ENCODE results near the gene HOXD1. TPM values are rescaled to one million over a fixed set of nuclear protein-coding genes. Genes with fewer than 3 reads are reported as not detected.

HOXD1 gene
- total and polyA plus RNA-seq, 2 donors (not counting 1 experiment from before 2014, with no cell fraction given): not detected

DNA sequence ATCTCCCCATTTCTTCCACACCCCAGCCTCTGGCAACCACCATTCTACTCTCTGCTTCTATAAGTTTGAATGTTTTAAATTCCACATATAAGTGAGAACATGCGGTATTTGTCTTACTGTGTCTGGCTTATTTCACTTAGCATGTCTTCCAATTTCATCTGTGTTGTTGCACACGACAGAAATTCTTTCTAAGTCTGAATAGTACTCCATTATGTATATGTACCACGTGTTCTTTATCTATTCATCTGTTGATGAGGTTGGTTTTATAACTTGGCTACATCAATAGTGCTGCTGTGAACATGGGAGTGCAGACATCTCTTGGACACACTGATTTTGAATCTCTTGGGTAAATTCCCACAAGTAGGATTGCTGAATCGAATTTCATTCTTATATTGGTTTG is 49.0 kb downstream of the HOXD1 start:
- H2AFZ ChIP-seq (ENCODE audit: low read length): no peak overlapping the region
- H3K36me3 ChIP-seq (ENCODE audit: control insufficient read depth, insufficient read depth, low read length): no peaks in the 10 kb centered on the region
- H3K4me2 ChIP-seq (ENCODE audit: extremely low read depth, insufficient read depth, low read length): no peak overlapping the region
- TF ChIP-seq EZH2 (IDR thresholded peaks at IDR 0.05; ENCODE audit: low read length, missing control alignments): no peak
- TF ChIP-seq CTCF (conservative IDR thresholded peaks at IDR 0.05 in 1 of 2, IDR thresholded peaks at IDR 0.05 in 1 of 2; ENCODE audit: low read depth in 1 of 2, low read length in 2 of 2): no peak
- no peaks in the 10 kb centered on the region for H3K9me3 ChIP-seq (ENCODE audit: control insufficient read depth, insufficient read depth, low read depth, low read length)
- H3K27ac ChIP-seq (ENCODE audit: insufficient read depth, low read length): no peak overlapping the region
- no peak overlapping the region for H3K4me3 ChIP-seq (replicated peaks in 1 of 4; ENCODE audit: control extremely low read depth in 1 of 4, insufficient read depth in 1 of 4, low read depth in 3 of 4, low read length in 4 of 4)
- no peak for DNase-seq (ENCODE audit: low read depth in 2 of 2)
- H3K27me3 ChIP-seq (ENCODE audit: control insufficient read depth, insufficient read depth, low read length): no peaks in the 10 kb centered on the region
- no peaks in the 10 kb centered on the region for H4K20me1 ChIP-seq (ENCODE audit: control insufficient read depth, extremely low read depth, insufficient read depth, low read length)
- H3K79me2 ChIP-seq (ENCODE audit: control insufficient read depth, insufficient read depth, low read length): no peaks in the 10 kb centered on the region
- no peak overlapping the region for H3K9ac ChIP-seq (ENCODE audit: insufficient read depth, low read length)
- no peaks in the 10 kb centered on the region for H3K4me1 ChIP-seq (ENCODE audit: control insufficient read depth, extremely low read depth, insufficient read depth, low read length)

DNA sequence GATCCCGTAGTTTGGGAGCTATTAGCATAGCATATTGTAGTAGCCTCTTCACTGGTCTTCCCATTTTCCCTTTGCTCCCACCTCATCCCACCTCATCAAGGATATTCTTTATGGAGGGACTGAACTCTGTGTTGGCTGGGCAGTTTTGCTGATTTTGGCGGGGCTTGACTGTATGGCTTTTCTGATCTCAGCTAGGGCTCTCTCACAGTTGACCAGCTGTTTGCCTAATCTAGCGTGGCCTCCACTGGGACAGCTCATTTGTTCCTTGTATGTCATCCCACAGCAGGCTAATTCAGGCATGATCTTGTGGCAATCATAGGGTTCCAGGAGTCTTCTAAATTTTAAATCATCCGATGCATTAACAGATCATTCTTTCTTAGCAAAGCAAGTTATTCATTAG is 50.6 kb downstream of the HOXD1 start:
- Histone ChIP-seq H3K36me3 (ENCODE audit: control insufficient read depth, insufficient read depth, low read length) (no peaks in the 10 kb centered on the region), H3K4me2 (ENCODE audit: extremely low read depth, insufficient read depth, low read length) (no peak overlapping the region), H3K4me3 (replicated peaks in 1 of 4; ENCODE audit: control extremely low read depth in 1 of 4, insufficient read depth in 1 of 4, low read depth in 3 of 4, low read length in 4 of 4) (no peak overlapping the region), H3K27me3 (ENCODE audit: control insufficient read depth, insufficient read depth, low read length) (no peaks in the 10 kb centered on the region), H3K4me1 (ENCODE audit: control insufficient read depth, extremely low read depth, insufficient read depth, low read length) (no peaks in the 10 kb centered on the region), H3K79me2 (ENCODE audit: control insufficient read depth, insufficient read depth, low read length) (no peaks in the 10 kb centered on the region), H3K9ac (ENCODE audit: insufficient read depth, low read length) (no peak overlapping the region), H3K27ac (ENCODE audit: insufficient read depth, low read length) (no peak overlapping the region), H2AFZ (ENCODE audit: low read length) (no peak overlapping the region), H3K9me3 (ENCODE audit: control insufficient read depth, insufficient read depth, low read depth, low read length) (no peaks in the 10 kb centered on the region), H4K20me1 (ENCODE audit: control insufficient read depth, extremely low read depth, insufficient read depth, low read length) (no peaks in the 10 kb centered on the region)
- DNase-seq (ENCODE audit: low read depth in 2 of 2): no peak
- TF ChIP-seq CTCF (conservative IDR thresholded peaks at IDR 0.05 in 1 of 2, IDR thresholded peaks at IDR 0.05 in 1 of 2; ENCODE audit: low read depth in 1 of 2, low read length in 2 of 2) (no peak), EZH2 (IDR thresholded peaks at IDR 0.05; ENCODE audit: low read length, missing control alignments) (no peak)

GRCh38 chr2:176240301-176240700 is 51.8 kb downstream of the HOXD1 start:
- Histone ChIP-seq H3K4me2 (ENCODE audit: extremely low read depth, insufficient read depth, low read length) (no peak overlapping the region), H2AFZ (ENCODE audit: low read length) (no peak overlapping the region), H3K9me3 (ENCODE audit: control insufficient read depth, insufficient read depth, low read depth, low read length) (no peaks in the 10 kb centered on the region), H4K20me1 (ENCODE audit: control insufficient read depth, extremely low read depth, insufficient read depth, low read length) (no peaks in the 10 kb centered on the region), H3K27me3 (ENCODE audit: control insufficient read depth, insufficient read depth, low read length) (no peaks in the 10 kb centered on the region), H3K27ac (ENCODE audit: insufficient read depth, low read length) (no peak overlapping the region), H3K4me3 (replicated peaks in 1 of 4; ENCODE audit: control extremely low read depth in 1 of 4, insufficient read depth in 1 of 4, low read depth in 3 of 4, low read length in 4 of 4) (no peak overlapping the region), H3K9ac (ENCODE audit: insufficient read depth, low read length) (no peak overlapping the region), H3K36me3 (ENCODE audit: control insufficient read depth, insufficient read depth, low read length) (no peaks in the 10 kb centered on the region), H3K79me2 (ENCODE audit: control insufficient read depth, insufficient read depth, low read length) (no peaks in the 10 kb centered on the region), H3K4me1 (ENCODE audit: control insufficient read depth, extremely low read depth, insufficient read depth, low read length) (no peaks in the 10 kb centered on the region)
- DNase-seq (ENCODE audit: low read depth in 2 of 2): peak in 1 of 2 donors; percentile 46
- TF ChIP-seq CTCF (conservative IDR thresholded peaks at IDR 0.05 in 1 of 2, IDR thresholded peaks at IDR 0.05 in 1 of 2; ENCODE audit: low read depth in 1 of 2, low read length in 2 of 2): no peak
- no peak for TF ChIP-seq EZH2 (IDR thresholded peaks at IDR 0.05; ENCODE audit: low read length, missing control alignments)

Other genes starting within 250 kb of the HOXD1 start
- 30.6 and 38.1 TPM in 2 replicates for gene LNPK, start 186.4 kb upstream of the HOXD1 start, total RNA-seq
- gene LNPK, start 186.4 kb upstream of the HOXD1 start, polyA plus RNA-seq: 31.8 and 38.4 TPM in 2 replicates
- not detected in 2 replicates for gene EVX2, start 104.7 kb upstream of the HOXD1 start, total RNA-seq
- not detected in 2 replicates for gene EVX2, start 104.7 kb upstream of the HOXD1 start, polyA plus RNA-seq
- gene HOXD13, start 95.9 kb upstream of the HOXD1 start, total RNA-seq: not detected in 2 replicates
- not detected in 2 replicates for gene HOXD13, start 95.9 kb upstream of the HOXD1 start, polyA plus RNA-seq
- gene HOXD12, start 88.9 kb upstream of the HOXD1 start, total RNA-seq: not detected in 2 replicates
- not detected in 2 replicates for gene HOXD12, start 88.9 kb upstream of the HOXD1 start, polyA plus RNA-seq
- not detected in 2 replicates for gene HOXD11, start 81.4 kb upstream of the HOXD1 start, total RNA-seq
- gene HOXD11, start 81.4 kb upstream of the HOXD1 start, polyA plus RNA-seq: not detected in 2 replicates
- not detected in 2 replicates for gene HOXD10, start 71.9 kb upstream of the HOXD1 start, total RNA-seq
- not detected in 2 replicates for gene HOXD10, start 71.9 kb upstream of the HOXD1 start, polyA plus RNA-seq
- gene HOXD9, start 65.9 kb upstream of the HOXD1 start, total RNA-seq: not detected in 2 replicates
- not detected in 2 replicates for gene HOXD9, start 65.9 kb upstream of the HOXD1 start, polyA plus RNA-seq
- gene HOXD8, start 59.0 kb upstream of the HOXD1 start, total RNA-seq: not detected in 2 replicates
- gene HOXD8, start 59.0 kb upstream of the HOXD1 start, polyA plus RNA-seq: 0.05 TPM in 1 of 2 replicates, not detected in the other
- not detected in 2 replicates for gene HOXD4, start 37.1 kb upstream of the HOXD1 start, total RNA-seq
- gene HOXD4, start 37.1 kb upstream of the HOXD1 start, polyA plus RNA-seq: not detected in 2 replicates
- gene HOXD3, start 31.4 kb upstream of the HOXD1 start, total RNA-seq: not detected in 2 replicates
- not detected in 2 replicates for gene HOXD3, start 31.4 kb upstream of the HOXD1 start, polyA plus RNA-seq
- gene MTX2, start 80.8 kb downstream of the HOXD1 start, total RNA-seq: 20.8 and 29.6 TPM in 2 replicates
- gene MTX2, start 80.8 kb downstream of the HOXD1 start, polyA plus RNA-seq: 44.7 and 46.9 TPM in 2 replicates

Data from fibroblast of lung (primary cell).